GM12878 (cell line): ENCODE measurements around the gene ERVFRD-1. TPM values are rescaled to one million over a fixed set of nuclear protein-coding genes. Genes with fewer than 3 reads are reported as not detected.

Experiments used
- ATAC-seq: fragments of 200-7000 bp; cut with Tn5 transposase; 3 replicates; pipeline ENCODE4 v1.9.1; 2020; ENCODE audit warnings: mild to moderate bottlenecking, moderate library complexity
- BruUV-seq: library from RNA; stranded (reverse); fragments of 400-500 nt; replicated peaks from 2 replicates; lab custom pipeline; 2021; lab: Mats Ljungman, UMichigan
- CTCF ChIA-PET: fragments of 300-600 bp; sonication (Branson Sonifier 250); formaldehyde crosslinking; extraction: SDS; loops from one replicate; lab custom pipeline; 2021; ENCODE audit warnings: inconsistent platforms; lab: Yijun Ruan, JAX
- POLR2A ChIA-PET: fragments of 350-600 bp; formaldehyde crosslinking; extraction: SDS; loops from one replicate; lab custom pipeline; 2021; ENCODE audit warnings: inconsistent platforms; lab: Charles Lee
- RAD21 ChIA-PET: fragments of 300-600 bp; sonication (Branson Sonifier 250); formaldehyde crosslinking; loops from one replicate; lab custom pipeline; 2023; ENCODE audit warnings: antibody characterized with exemption; ENCODE audit not compliant: unreplicated experiment; lab: Charles Lee
- SMC1A ChIA-PET: fragments of 300-600 bp; sonication (Branson Sonifier 250); formaldehyde crosslinking; loops from one replicate; lab custom pipeline; 2023; ENCODE audit not compliant: unreplicated experiment, uncharacterized antibody; lab: Charles Lee
- DNase-seq: peaks from one replicate; pipeline ENCODE4 v3.0.0-alpha.2; 2011; ENCODE audit warnings: low read depth, low spot score
- FAIRE-seq: peaks from 3 replicates; lab custom pipeline; 2011; peaks lifted over from hg19 to GRCh38; lab: Jason Lieb, UNC
- H2AFZ ChIP-seq: 2 replicates; pipeline ENCODE4 v1.6.0; 2011; ENCODE audit warnings: low read depth, low read length, control low read depth; ENCODE audit not compliant: control insufficient read depth
- H3K27ac ChIP-seq: 2 replicates; pipeline ENCODE4 v1.5.1; 2011; ENCODE audit warnings: control low read depth; ENCODE audit not compliant: control insufficient read depth, insufficient read depth
- H3K27me3 ChIP-seq, 2 experiments: replicated peaks in 1 of 2; 2 replicates each; pipeline versions ENCODE4 v1.6.0 to v1.6.1; 2011; ENCODE audit warnings: low read length in 1 of 2; ENCODE audit not compliant: control insufficient read depth in 2 of 2, insufficient read depth in 2 of 2
- H3K36me3 ChIP-seq, 2 experiments: 2 replicates each; pipeline ENCODE4 v1.5.1; 2011; ENCODE audit warnings: low read length in 1 of 2; ENCODE audit not compliant: control insufficient read depth in 2 of 2, insufficient read depth in 2 of 2
- H3K4me1 ChIP-seq: 2 replicates; pipeline ENCODE4 v1.6.1; 2011; ENCODE audit warnings: mild to moderate bottlenecking, low read length, moderate library complexity, mixed read lengths; ENCODE audit not compliant: control insufficient read depth, insufficient read depth
- H3K4me2 ChIP-seq: 2 replicates; pipeline ENCODE4 v1.6.0; 2011; ENCODE audit warnings: control low read depth; ENCODE audit not compliant: control insufficient read depth, insufficient read depth
- H3K4me3 ChIP-seq: fragments of 200-600 bp; sonication (generic); 2 replicates; pipeline ENCODE4 v1.5.1; 2016
- H3K79me2 ChIP-seq: 2 replicates; pipeline ENCODE4 v1.6.0; 2011; ENCODE audit warnings: low read length; ENCODE audit not compliant: control insufficient read depth, insufficient read depth
- H3K9ac ChIP-seq: 2 replicates; pipeline ENCODE4 v1.8.0; 2011; ENCODE audit warnings: low read length, control low read depth, mixed read lengths; ENCODE audit not compliant: control insufficient read depth, insufficient read depth
- H3K9me3 ChIP-seq: replicated peaks from 3 replicates; pipeline ENCODE4 v1.5.1; 2011; ENCODE audit warnings: mild to moderate bottlenecking, low read length; ENCODE audit not compliant: control insufficient read depth, insufficient read depth
- H4K20me1 ChIP-seq: 2 replicates; pipeline ENCODE4 v1.6.0; 2011; ENCODE audit not compliant: control insufficient read depth, insufficient read depth
- CREB1 ChIP-seq: IDR thresholded peaks from 2 replicates; pipeline ENCODE4 v1.6.1; 2012; ENCODE audit warnings: low read depth, mild to moderate bottlenecking, inconsistent platforms
- EP300 ChIP-seq, 2 experiments: fragments of 150-350 bp in 1 of 2; IDR thresholded peaks; 2 replicates each; pipeline ENCODE4 v1.6.1; 2011 to 2012; ENCODE audit warnings: low read depth in 2 of 2, low read length in 2 of 2, borderline replicate concordance in 1 of 2, improper control_type of control experiment in 1 of 2, inconsistent platforms in 1 of 2; ENCODE audit not compliant: control insufficient read depth in 1 of 2
- GATAD2B ChIP-seq: fragments of 450-650 bp; conservative IDR thresholded peaks from 2 replicates; pipeline ENCODE4 v1.6.1; 2017; ENCODE audit warnings: low read depth, mild to moderate bottlenecking, moderate library complexity
- MEF2A ChIP-seq: IDR thresholded peaks from 2 replicates; pipeline ENCODE4 v1.6.1; 2011; ENCODE audit warnings: low read depth, mild to moderate bottlenecking, low read length, moderate library complexity; ENCODE audit not compliant: insufficient read depth
- MTA2 ChIP-seq: fragments of 450-650 bp; IDR thresholded peaks from 2 replicates; pipeline ENCODE4 v1.6.1; 2016; ENCODE audit warnings: low read depth, mild to moderate bottlenecking, moderate library complexity
- NFYB ChIP-seq: IDR thresholded peaks from 2 replicates; pipeline ENCODE4 v1.6.1; 2011; ENCODE audit warnings: low read depth, mild to moderate bottlenecking, low read length, improper control_type of control experiment, moderate library complexity; ENCODE audit not compliant: insufficient read depth
- NR2C2 ChIP-seq: IDR thresholded peaks from 2 replicates; pipeline ENCODE4 v1.6.1; 2011; ENCODE audit warnings: borderline replicate concordance, low read depth; ENCODE audit not compliant: control insufficient read depth, insufficient read length
- RAD51 ChIP-seq: fragments of 450-650 bp; IDR thresholded peaks from 2 replicates; pipeline ENCODE4 v1.6.1; 2016; ENCODE audit warnings: moderate library complexity, mild to moderate bottlenecking, inconsistent platforms
- SRF ChIP-seq, 2 experiments: IDR thresholded peaks; 2 replicates each; pipeline ENCODE4 v1.6.1; 2011; ENCODE audit warnings: low read depth in 2 of 2, low read length in 2 of 2, mild to moderate bottlenecking in 1 of 2, moderate library complexity in 1 of 2
- TAF1 ChIP-seq: IDR thresholded peaks from 2 replicates; pipeline ENCODE4 v1.6.1; 2011; ENCODE audit warnings: mild to moderate bottlenecking, low read depth, low read length, borderline replicate concordance
- ZNF207 ChIP-seq: fragments of 450-650 bp; IDR thresholded peaks from 2 replicates; pipeline ENCODE4 v1.6.1; 2014; ENCODE audit warnings: antibody characterized with exemption, mild to moderate bottlenecking, borderline replicate concordance
- ZNF24 ChIP-seq: fragments of 450-650 bp; IDR thresholded peaks from 2 replicates; pipeline ENCODE4 v1.6.1; 2017; ENCODE audit warnings: antibody characterized with exemption, mild to moderate bottlenecking
- ZNF274 ChIP-seq: IDR thresholded peaks from one replicate; pipeline ENCODE4 v1.8.0; 2011; ENCODE audit not compliant: insufficient read length, insufficient read depth
- ZZZ3 ChIP-seq: IDR thresholded peaks from 2 replicates; pipeline ENCODE4 v1.6.1; 2011; ENCODE audit warnings: low read depth; ENCODE audit not compliant: control insufficient read depth, insufficient read length
- WGBS: methylation state at CpG from one replicate; pipeline ENCODE4 v1.1.6; 2016; ENCODE audit warnings: low lambda C conversion rate; ENCODE audit not compliant: insufficient replicate concordance, insufficient coverage; ENCODE audit errors: missing lambda C conversion rate; 5-methylcytosine and 5-hydroxymethylcytosine counted together
- in situ Hi-C: fragments of 300-500 bp; cut with MboI; formaldehyde crosslinking; loops from 9 replicates; pipeline ENCODE4 v1.14.3; 2018; ENCODE audit warnings: mixed read lengths
- intact Hi-C: fragments of 100-400 bp; cut with micrococcal nuclease; formaldehyde crosslinking; loops from one replicate; pipeline ENCODE4 v1.14.2; 2022; ENCODE audit not compliant: unreplicated experiment
- polyA plus RNA-seq, 11 experiments: library from polyadenylated mRNA; depleted of rRNA in 4 of 11; unstranded in 6 of 11; stranded (reverse) in 5 of 11; fragments of >200 nt; fragmentation: Nextera tagmentation in 4 of 11; fragmentation: Illumina TruSeq in 1 of 11; extraction: Ambion mirVana in 4 of 11; extraction: Trizol in 1 of 11; gene quantifications; 1 replicate in 1 of 11; 2 replicates in 10 of 11; pipeline versions ENCODE4 v1.2.1 to v1.2.3, GENCODE V29; 2011 to 2016; ENCODE audit warnings: inconsistent platforms in 2 of 11, missing spikeins in 2 of 11, low read depth in 1 of 11
- total RNA-seq, 4 experiments: library from RNA; depleted of rRNA in 3 of 4; stranded (reverse); fragments of >200 nt in 3 of 4; fragmentation: Illumina TruSeq in 1 of 4; extraction: Trizol in 1 of 4; gene quantifications; 2 replicates each; pipeline versions ENCODE4 v1.2.1 to v1.2.3, GENCODE V29; 2013 to 2021
- TF ChIP-seq, protein P1 (sequence below): fragments of 450-650 bp; formaldehyde crosslinking; IDR thresholded peaks from 2 replicates; pipeline ENCODE4 v1.5.0; 2022; ENCODE audit warnings: mild to moderate bottlenecking, missing genetic modification characterization
- TF ChIP-seq, protein P2 (sequence below): IDR thresholded peaks from 2 replicates; pipeline ENCODE4 v1.6.1; 2012; ENCODE audit warnings: low read depth, low read length, improper control_type of control experiment

The ERVFRD-1 gene
- total and polyA plus RNA-seq, 10 of the 15 experiments (the other 5 are each of a cell fraction or from before 2014, with no cell fraction given) = 0.03 to 0.11 (median 0.07) TPM; not detected in 7

DNA sequence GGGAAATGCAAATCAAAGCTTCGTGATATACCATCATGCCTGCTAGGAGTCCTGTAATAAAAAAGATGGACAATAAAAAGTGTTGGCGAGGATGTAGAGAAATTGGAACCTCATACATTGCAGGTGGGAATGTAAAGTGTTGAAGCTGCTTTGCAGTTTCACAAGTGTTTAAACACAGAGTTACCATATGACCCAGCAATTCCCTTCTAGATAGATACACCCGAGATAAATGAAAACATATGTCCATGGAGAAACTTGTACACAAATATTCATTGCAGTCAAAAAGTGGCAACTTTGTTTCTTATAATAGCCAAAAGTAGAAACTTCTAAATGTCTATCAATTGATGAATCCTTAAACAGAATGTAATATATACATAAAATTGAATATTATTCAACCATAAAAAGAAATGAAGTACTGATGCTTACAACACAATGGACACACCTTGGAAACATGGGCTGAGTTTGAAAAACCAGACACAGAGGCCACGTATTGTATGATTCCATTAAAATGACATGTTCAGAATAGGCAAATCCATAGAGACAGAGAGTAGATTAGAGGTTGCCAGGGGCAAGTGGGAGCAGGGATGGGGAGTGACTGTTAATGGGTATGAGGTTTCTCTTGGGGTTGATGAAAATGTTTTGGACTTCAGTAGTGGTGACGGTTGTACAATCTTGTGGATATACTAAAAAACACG, 20.8 kb upstream of the ERVFRD-1 start:
- peaks cover 7% of the 10 kb centered on the region in 2 experiments for H3K36me3 ChIP-seq
- WGBS = 96% methylated on average over 6 of the region's 6 CpGs
- TF ChIP-seq TAF1 (no peak), ZZZ3 (no peak), GATAD2B (no peak), ZNF274 (no peak), MEF2A (no peak), ZNF207 (no peak), CREB1 (no peak), ZNF24 (no peak), NFYB (no peak), EP300 (IDR thresholded peaks at IDR 0.05; ENCODE audit: borderline replicate concordance in 1 of 2, control insufficient read depth in 1 of 2, low read depth in 2 of 2, low read length in 2 of 2) (no peak), NR2C2 (no peak), SRF (IDR thresholded peaks at IDR 0.05; ENCODE audit: low read depth in 2 of 2, low read length in 2 of 2) (no peak), RAD51 (no peak), MTA2 (no peak)
- TF ChIP-seq, protein P1, sequence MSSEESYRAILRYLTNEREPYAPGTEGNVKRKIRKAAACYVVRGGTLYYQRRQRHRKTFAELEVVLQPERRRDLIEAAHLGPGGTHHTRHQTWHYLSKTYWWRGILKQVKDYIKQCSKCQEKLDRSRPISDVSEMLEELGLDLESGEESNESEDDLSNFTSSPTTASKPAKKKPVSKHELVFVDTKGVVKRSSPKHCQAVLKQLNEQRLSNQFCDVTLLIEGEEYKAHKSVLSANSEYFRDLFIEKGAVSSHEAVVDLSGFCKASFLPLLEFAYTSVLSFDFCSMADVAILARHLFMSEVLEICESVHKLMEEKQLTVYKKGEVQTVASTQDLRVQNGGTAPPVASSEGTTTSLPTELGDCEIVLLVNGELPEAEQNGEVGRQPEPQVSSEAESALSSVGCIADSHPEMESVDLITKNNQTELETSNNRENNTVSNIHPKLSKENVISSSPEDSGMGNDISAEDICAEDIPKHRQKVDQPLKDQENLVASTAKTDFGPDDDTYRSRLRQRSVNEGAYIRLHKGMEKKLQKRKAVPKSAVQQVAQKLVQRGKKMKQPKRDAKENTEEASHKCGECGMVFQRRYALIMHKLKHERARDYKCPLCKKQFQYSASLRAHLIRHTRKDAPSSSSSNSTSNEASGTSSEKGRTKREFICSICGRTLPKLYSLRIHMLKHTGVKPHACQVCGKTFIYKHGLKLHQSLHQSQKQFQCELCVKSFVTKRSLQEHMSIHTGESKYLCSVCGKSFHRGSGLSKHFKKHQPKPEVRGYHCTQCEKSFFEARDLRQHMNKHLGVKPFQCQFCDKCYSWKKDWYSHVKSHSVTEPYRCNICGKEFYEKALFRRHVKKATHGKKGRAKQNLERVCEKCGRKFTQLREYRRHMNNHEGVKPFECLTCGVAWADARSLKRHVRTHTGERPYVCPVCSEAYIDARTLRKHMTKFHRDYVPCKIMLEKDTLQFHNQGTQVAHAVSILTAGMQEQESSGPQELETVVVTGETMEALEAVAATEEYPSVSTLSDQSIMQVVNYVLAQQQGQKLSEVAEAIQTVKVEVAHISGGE (CRISPR knock-in tag) = no peak
- TF ChIP-seq, protein P2, sequence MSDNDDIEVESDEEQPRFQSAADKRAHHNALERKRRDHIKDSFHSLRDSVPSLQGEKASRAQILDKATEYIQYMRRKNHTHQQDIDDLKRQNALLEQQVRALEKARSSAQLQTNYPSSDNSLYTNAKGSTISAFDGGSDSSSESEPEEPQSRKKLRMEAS = no peak
- no peak for FAIRE-seq
- no peaks in the 10 kb centered on the region for H3K9me3 ChIP-seq
- ATAC-seq = no peak
- no peak overlapping the region for H3K9ac ChIP-seq
- no peak for DNase-seq
- ChIA-PET RAD21 (interaction anchor here (1.1 to 1.4 kb wide), 2 partner anchors 11 to 12 kb away, joined by 3 read pairs; no protein-coding TSS in a partner anchor), POLR2A (no interaction called here), CTCF (interaction anchor here (1.2 to 1.3 kb wide), 2 partner anchors 33 to 362 kb away, joined by 3 read pairs; no protein-coding TSS in a partner anchor), SMC1A (interaction anchor here (0.8 to 4.3 kb wide), 6 partner anchors 9 to 444 kb away, joined by 3 to 22 read pairs (median 3); no protein-coding TSS in a partner anchor)
- no peak overlapping the region for H2AFZ ChIP-seq
- H3K4me1 ChIP-seq = peaks cover 6% of the 10 kb centered on the region; the same call in 1 of the 2 replicates
- H3K27me3 ChIP-seq = no peaks in the 10 kb centered on the region
- H3K4me2 ChIP-seq = no peak overlapping the region
- in situ Hi-C loops (no loop called here), intact Hi-C loops (loop anchor here (5.0 kb wide), 1 partner anchor 40 kb away; the partner anchor contains the start of gene SMIM13)
- H3K79me2 ChIP-seq = peaks cover 13% of the 10 kb centered on the region
- no peak overlapping the region for H3K4me3 ChIP-seq
- no TSS peak for BruUV-seq
- no peaks in the 10 kb centered on the region for H4K20me1 ChIP-seq
- H3K27ac ChIP-seq = no peak overlapping the region
